Endometrial microvascular endothelial cells (primary cell): ENCODE measurements around the gene PRSS36. TPM values are rescaled to one million over a fixed set of nuclear protein-coding genes. Genes with fewer than 3 reads are reported as not detected.

Experiments
- in situ Hi-C: cut with HindIII; loops from 2 replicates; pipeline ENCODE4 v1.10.0; 2017; ENCODE audit warnings: low sequenced_read_pairs, low pct_unique_long_range_greater_than_20kb; ENCODE audit errors: inconsistent ontology term
- total RNA-seq: library from RNA; depleted of rRNA; stranded (reverse); fragments of >200 nt; gene quantifications from one replicate; pipeline ENCODE4 v1.2.3, GENCODE V29; 2015; ENCODE audit errors: inconsistent ontology term

PRSS36 gene
- total RNA-seq, 1 donor from 2014 or later, result not detected

DNA sequence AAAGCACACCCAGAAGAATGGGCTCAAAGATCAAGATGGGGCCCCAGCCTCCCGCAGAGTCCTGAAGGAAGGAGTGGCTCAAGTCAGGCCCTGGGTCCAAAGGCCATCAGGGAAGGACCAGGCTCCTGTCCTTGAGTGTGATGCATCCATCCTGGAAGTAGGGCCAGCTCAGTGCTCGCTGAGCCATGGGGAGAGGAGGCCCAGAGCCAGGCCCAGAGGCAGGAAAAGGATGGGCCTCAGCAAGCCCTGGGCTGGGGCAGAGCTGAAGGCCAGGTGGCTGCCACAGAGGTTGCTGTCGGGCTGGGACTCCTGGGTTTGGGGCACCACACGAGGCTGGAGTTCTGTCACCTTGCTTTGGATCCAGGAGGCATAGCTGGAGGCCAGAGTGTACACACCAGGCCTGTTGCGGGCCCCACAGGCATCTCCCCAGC lies 18.0 kb downstream of the PRSS36 start:
- in situ Hi-C loops, result no loop called here

- in situ Hi-C loops, result no loop called here
These were observed 18.4 kb downstream of the PRSS36 start for GRCh38 chr16:31131416-31131815.

DNA sequence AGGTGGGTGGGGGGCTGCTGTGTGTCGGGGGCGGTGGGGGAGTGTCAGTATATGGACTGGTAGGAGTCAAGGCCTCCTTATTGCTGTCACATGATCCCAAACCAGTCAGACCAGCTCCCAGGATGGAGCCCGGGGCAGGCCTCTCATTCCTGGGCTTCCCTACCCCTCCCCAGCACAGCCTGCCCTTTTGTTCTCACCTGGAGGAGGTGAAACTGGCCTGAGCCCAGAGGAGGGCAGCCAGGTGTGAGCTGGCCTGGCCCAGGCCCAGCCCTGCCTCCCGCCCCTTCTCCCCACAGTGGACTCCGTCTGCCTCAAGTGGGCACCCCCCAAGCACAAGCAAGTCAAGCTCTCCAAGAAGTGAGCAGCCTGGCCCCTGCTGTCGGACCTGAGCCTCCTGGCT lies 19.0 kb downstream of the PRSS36 start:
- in situ Hi-C loops, result no loop called here

- in situ Hi-C loops, result no loop called here
These were observed 19.5 kb downstream of the PRSS36 start for GRCh38 chr16:31130336-31130891.

DNA sequence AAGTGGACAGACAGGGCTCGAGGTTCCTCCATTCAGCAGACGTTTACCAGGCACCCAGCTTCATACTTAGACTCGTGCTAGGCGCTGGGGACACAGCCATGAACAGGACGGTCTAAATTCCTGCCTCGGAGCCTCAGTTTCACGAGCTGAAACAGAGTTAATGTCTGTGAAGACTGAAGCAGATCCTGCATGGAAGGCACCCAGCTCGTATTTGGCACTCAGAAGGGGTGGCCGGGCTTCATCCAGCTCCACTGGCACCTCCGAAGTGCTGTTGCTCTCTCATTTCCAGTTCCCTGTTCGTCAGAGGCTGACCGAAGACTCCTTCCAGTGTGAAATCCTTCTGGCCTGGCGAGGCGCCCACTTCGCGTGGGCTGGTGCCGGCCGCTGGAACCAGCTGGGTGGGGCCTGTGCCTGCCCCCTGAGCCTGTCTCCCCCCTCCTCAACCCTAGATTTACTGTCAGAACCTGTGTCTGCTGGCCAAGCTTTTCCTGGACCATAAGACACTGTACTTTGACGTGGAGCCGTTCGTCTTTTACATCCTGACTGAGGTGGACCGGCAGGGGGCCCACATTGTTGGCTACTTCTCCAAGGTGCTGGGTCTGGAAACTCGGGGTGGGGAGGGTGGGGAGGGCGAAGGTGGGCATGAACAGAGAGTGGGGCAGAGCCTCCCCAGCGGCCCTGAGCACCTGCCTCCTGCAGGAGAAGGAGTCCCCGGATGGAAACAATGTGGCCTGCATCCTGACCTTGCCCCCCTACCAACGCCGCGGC lies 20.1 kb downstream of the PRSS36 start:
- in situ Hi-C loops, result no loop called here

DNA sequence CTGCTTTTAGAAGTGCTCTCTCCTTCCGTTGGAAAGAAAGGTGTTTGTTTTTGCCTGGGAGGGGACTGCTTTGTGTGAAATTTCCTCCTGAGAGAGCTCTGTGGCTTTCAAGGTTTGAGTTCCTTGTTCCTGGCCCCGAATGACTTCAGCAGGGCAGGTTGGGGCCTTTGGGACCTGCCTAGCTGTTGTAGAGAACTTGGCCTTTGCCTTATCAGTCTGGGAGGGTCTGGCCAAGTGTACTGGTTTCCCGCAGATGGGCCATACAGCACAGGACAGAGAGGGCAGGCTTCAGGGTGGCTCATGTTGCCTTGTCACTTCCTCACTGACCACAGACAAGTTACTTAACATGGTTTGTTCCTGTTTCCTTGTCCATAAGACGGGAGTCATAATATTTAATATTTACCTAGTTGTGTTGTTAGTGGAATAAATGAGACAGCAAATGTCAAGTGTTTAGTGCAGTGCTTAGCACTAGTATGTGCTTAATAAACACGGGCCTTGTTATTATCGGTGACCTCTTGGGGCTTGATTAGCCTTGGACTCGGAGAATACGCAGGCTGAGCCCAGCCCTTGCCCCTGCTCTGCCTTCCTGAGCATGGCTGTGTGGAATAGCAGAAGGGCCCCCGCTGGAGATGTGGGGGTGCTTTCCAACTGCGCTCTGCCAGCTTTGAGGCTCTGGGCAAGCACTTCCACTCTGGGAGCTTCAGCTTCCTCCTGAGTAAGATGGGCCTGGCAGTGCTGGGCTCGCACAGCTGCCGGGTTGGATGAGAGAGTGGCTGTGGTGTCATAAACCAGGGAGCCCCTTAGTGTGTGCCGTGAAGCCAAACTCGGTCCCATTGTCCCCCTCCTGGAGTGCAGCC lies 20.9 kb downstream of the PRSS36 start:
- in situ Hi-C loops, result no loop called here

GRCh38 chr16:31127182-31127581 lies 22.7 kb downstream of the PRSS36 start:
- in situ Hi-C loops, result no loop called here

- in situ Hi-C loops, result no loop called here
These were observed 24.0 kb downstream of the PRSS36 start for GRCh38 chr16:31125844-31126243.

- in situ Hi-C loops, result no loop called here
These were observed 29.7 kb downstream of the PRSS36 start for GRCh38 chr16:31120129-31120528.

GRCh38 chr16:31118223-31119155 lies 31.4 kb downstream of the PRSS36 start:
- in situ Hi-C loops, result no loop called here

GRCh38 chr16:31117384-31118222 lies 32.3 kb downstream of the PRSS36 start, which contains the start of gene KAT8:
Gene KAT8 (plus strand): TSS chr16:31117664. CDS start chr16:31117682, 18 bp downstream.
- in situ Hi-C loops, result no loop called here

GRCh38 chr16:31114468-31114867 lies 35.4 kb downstream of the PRSS36 start:
- in situ Hi-C loops, result no loop called here

GRCh38 chr16:31113121-31114120 lies 36.4 kb downstream of the PRSS36 start:
- in situ Hi-C loops, result no loop called here

- in situ Hi-C loops, result no loop called here
These were observed 37.2 kb downstream of the PRSS36 start for GRCh38 chr16:31112711-31113110.

DNA sequence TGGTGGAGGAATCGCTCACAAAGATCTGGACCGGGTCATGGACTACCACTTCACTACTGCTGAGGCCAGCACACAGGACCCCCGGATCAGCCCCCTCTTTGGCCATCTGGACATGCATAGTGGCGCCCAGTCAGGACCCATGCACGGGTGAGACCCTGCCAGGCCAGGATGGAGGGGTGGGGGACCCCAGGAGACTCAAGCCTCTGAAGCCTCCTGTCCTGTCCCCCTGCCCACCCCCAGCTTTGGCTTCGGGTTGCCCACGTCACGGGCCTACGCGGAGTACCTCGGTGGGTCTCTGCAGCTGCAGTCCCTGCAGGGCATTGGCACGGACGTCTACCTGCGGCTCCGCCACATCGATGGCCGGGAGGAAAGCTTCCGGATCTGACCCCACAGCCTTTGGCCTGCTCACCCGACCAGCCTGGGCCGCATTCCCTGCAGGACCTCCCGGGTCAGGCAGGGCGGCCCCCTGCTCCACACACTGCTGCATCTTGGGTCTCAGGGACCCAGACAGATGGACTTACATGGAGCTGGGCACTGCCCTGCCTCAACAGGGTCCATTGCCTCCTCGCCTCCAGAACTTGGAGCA lies 37.9 kb downstream of the PRSS36 start:
- in situ Hi-C loops, result no loop called here
